OCI-LY3 (cell line): ENCODE data around the gene MORF4L1.
"Not testable (repeated sequence)": the region's sequence is repeated elsewhere in the genome, so short reads cannot be mapped to it uniquely, and the experiment has no call there.

ENCODE experiments used
- EZH2phosphoT487 ChIP-seq: fragments of 200-600 bp; shearing (Covaris generic); IDR thresholded peaks from 2 replicates; pipeline ENCODE4 v1.6.1; 2018; ENCODE audit warnings: antibody characterized with exemption, mixed run types, low read depth
- TF ChIP-seq, protein P1 (sequence below): fragments of 200-600, 300-600 bp; sonication (generic); IDR thresholded peaks from 2 replicates; pipeline ENCODE4 v1.5.1; 2014; ENCODE audit warnings: antibody characterized with exemption, low read length, low read depth

DNA sequence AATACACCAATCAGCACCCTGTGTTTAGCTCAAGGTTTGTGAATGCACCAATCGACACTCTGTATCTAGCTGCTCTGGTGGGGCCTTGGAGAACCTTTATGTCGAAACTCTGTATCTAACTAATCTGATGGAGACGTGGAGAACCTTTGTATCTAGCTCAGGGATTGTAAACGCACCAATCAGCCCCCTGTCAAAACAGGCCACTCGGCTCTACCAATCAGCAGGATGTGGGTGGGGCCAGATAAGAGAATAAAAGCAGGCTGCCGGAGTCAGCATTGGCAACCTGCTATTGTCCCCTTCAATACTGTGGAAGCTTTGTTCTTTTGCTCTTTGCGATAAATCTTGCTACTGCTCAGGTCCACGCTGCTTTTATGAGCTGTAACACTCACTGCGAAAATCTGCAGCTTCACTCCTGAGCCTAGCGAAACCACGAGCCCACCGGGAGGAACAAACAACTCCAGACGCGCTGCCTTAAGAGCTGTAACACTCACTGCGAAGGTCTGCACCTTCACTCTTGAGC, 25.2 kb upstream of the MORF4L1 start:
- TF ChIP-seq, protein P1, sequence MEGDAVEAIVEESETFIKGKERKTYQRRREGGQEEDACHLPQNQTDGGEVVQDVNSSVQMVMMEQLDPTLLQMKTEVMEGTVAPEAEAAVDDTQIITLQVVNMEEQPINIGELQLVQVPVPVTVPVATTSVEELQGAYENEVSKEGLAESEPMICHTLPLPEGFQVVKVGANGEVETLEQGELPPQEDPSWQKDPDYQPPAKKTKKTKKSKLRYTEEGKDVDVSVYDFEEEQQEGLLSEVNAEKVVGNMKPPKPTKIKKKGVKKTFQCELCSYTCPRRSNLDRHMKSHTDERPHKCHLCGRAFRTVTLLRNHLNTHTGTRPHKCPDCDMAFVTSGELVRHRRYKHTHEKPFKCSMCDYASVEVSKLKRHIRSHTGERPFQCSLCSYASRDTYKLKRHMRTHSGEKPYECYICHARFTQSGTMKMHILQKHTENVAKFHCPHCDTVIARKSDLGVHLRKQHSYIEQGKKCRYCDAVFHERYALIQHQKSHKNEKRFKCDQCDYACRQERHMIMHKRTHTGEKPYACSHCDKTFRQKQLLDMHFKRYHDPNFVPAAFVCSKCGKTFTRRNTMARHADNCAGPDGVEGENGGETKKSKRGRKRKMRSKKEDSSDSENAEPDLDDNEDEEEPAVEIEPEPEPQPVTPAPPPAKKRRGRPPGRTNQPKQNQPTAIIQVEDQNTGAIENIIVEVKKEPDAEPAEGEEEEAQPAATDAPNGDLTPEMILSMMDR = not testable (repeated sequence)
- TF ChIP-seq EZH2phosphoT487 = not testable (repeated sequence)
